Lower lobe of right lung (tissue), 2 donors: ENCODE results near the gene NCAM2. TPM values are rescaled to one million over a fixed set of nuclear protein-coding genes. Genes with fewer than 3 reads are reported as not detected.

Experiments
- ATAC-seq, 2 donors: fragments of 200-7000 bp; cut with Tn5 transposase; one replicate each; pipeline ENCODE4 v1.9.1; 2020 to 2022; ENCODE audit warnings: mild to moderate bottlenecking in 2 of 2, moderate library complexity in 2 of 2
- DNase-seq: peaks from one replicate; pipeline ENCODE4 v3.0.0-alpha.2; 2020
- H3K27ac ChIP-seq: fragments of 200-600 bp; one replicate; pipeline ENCODE4 v1.8.0; 2022
- H3K27me3 ChIP-seq: fragments of 200-600 bp; one replicate; pipeline ENCODE4 v1.8.0; 2022; ENCODE audit warnings: low read depth
- H3K36me3 ChIP-seq: fragments of 200-600 bp; one replicate; pipeline ENCODE4 v1.8.0; 2022; ENCODE audit warnings: mild to moderate bottlenecking
- H3K4me1 ChIP-seq: fragments of 200-600 bp; one replicate; pipeline ENCODE4 v1.8.0; 2022
- H3K4me3 ChIP-seq: fragments of 200-600 bp; one replicate; pipeline ENCODE4 v1.8.0; 2022; ENCODE audit warnings: mild to moderate bottlenecking
- H3K9me3 ChIP-seq: fragments of 200-600 bp; one replicate; pipeline ENCODE4 v1.8.0; 2022
- CTCF ChIP-seq: fragments of 200-600 bp; IDR thresholded peaks from one replicate; pipeline ENCODE4 v1.8.0; 2022; ENCODE audit warnings: antibody characterized with exemption, mild to moderate bottlenecking
- intact Hi-C: fragments of 100-400 bp; cut with DNase I; formaldehyde crosslinking; loops from one replicate; pipeline ENCODE4 v1.11.0; 2022
- total RNA-seq: library from RNA; stranded (reverse); fragmentation: NEBNext Ultra II Directional; extraction: Animal tissue kit (Norgen Biotek cat#: 25700); gene quantifications from one replicate; pipeline ENCODE4 v1.2.1, GENCODE V29; 2021
- donor health status: DM: no; HTN: yes; CAD: no; lungs with severe emphysema.

Gene NCAM2
- total RNA-seq, 1 donor from 2014 or later, result 8.8 TPM

GRCh38 chr21:21434944-21435343, 436.7 kb downstream of the NCAM2 start:
- no peak for TF ChIP-seq CTCF
- intact Hi-C loops, result no loop called here
- Histone ChIP-seq H3K27ac (no peak overlapping the region), H3K36me3 (no peaks in the 10 kb centered on the region), H3K4me1 (peaks cover 3% of the 10 kb centered on the region), H3K27me3 (no peaks in the 10 kb centered on the region), H3K4me3 (no peak overlapping the region), H3K9me3 (no peaks in the 10 kb centered on the region)
- DNase-seq (no peak), ATAC-seq (peak in 1 of 2 donors; percentile 68)

DNA sequence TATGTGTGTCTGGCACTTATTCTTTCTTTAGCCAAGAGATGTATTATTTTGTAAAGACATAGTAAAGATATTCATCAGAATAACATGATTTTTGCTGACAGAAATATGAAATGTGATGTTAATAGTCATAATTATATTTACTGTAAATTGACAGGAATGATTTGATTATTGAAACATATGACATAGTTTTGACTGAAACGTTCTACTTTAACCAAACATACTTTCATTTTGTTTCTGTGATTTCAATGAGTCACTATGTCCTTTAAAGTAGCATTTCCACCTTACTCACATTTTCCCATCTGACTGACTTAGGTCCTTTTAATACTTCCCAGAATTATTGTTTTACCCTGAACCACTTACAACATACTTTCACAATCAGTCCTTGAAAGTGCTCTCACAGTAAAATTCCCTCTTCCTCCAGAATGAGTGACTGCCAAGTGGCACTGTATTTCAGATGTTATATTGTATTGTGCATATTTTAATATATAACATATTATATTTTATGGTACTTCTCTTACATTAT, 437.9 kb downstream of the NCAM2 start:
- Histone ChIP-seq H3K36me3 (no peaks in the 10 kb centered on the region), H3K4me1 (peaks cover 3% of the 10 kb centered on the region), H3K27ac (no peak overlapping the region), H3K9me3 (no peaks in the 10 kb centered on the region), H3K27me3 (no peaks in the 10 kb centered on the region), H3K4me3 (no peak overlapping the region)
- intact Hi-C loops, result no loop called here
- no peak for TF ChIP-seq CTCF
- DNase-seq (no peak), ATAC-seq (peak; percentile 75 to 86)

DNA sequence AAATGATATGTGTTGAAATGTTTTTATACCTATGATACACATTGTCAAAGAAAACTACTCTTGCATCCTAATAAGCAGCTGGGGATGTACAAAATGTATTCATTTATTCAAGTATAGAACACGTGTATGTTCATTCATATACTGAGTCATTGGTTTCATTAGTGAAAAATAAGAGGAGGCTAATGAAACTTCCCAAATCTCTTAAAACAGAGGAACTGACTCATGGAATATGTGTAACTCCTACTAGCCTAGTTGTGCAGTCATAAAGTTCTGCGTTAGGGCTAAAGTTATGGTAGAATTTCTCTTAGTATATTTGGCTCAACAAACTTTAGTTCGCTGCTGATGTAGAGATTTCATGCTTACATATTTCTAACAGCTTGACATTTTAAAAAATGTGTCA, 441.6 kb downstream of the NCAM2 start:
- Histone ChIP-seq H3K27me3 (no peaks in the 10 kb centered on the region), H3K4me3 (no peak overlapping the region), H3K4me1 (peaks cover 3% of the 10 kb centered on the region), H3K27ac (no peak overlapping the region), H3K9me3 (no peaks in the 10 kb centered on the region), H3K36me3 (no peaks in the 10 kb centered on the region)
- no peak for TF ChIP-seq CTCF
- DNase-seq, result no peak
- intact Hi-C loops, result no loop called here
- no peak for ATAC-seq

GRCh38 chr21:21457077-21457476, 458.9 kb downstream of the NCAM2 start:
- Histone ChIP-seq H3K4me1 (no peaks in the 10 kb centered on the region), H3K36me3 (no peaks in the 10 kb centered on the region), H3K27me3 (no peaks in the 10 kb centered on the region), H3K9me3 (no peaks in the 10 kb centered on the region), H3K27ac (no peak overlapping the region), H3K4me3 (no peak overlapping the region)
- TF ChIP-seq CTCF, result no peak
- DNase-seq (no peak), ATAC-seq (no peak)
- intact Hi-C loops, result no loop called here

DNA sequence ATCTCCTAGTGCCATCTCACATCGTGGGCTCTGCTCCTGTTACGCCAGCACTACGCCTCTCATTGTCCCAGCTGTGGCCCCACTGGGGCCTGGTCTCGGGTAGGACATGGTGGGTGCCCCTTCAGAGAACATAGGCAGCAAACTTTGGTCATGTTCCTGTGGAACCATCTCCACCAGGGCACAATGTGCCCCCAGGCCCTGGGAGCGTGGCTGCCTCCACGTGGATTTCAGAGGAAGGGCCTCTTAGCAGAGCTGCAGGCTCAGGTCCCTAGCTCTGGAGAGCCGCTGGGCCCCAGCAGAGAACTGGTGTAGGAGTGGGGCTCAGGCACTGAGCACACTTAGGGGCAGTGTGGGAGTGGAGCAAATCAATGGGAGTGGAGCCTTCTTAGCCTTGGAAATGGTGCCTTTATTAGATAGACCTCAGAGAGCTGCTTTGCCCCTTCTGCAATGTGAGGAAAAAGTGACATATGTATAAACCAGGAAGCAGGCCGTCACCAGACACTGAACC, 460.0 kb downstream of the NCAM2 start:
- H3K36me3 ChIP-seq, result no peaks in the 10 kb centered on the region

More for the DNA sequence above, 460.0 kb downstream of the NCAM2 start:
- ATAC-seq, result peak in 1 of 2 donors; percentile 19
- TF ChIP-seq CTCF, result no peak
- intact Hi-C loops, result no loop called here
- no peak for DNase-seq
- H3K9me3 ChIP-seq, result no peaks in the 10 kb centered on the region
- H3K27me3 ChIP-seq, result no peaks in the 10 kb centered on the region
- no peak overlapping the region for H3K4me3 ChIP-seq
- H3K27ac ChIP-seq, result no peak overlapping the region
- no peaks in the 10 kb centered on the region for H3K4me1 ChIP-seq
